ENCODE results near the gene CBLN1.

The CBLN1 gene

GRCh38 chr16:49281480-49281842, at the start of gene CBLN1:
Gene CBLN1 (minus strand): TSS chr16:49281838. CDS start chr16:49281465, 373 bp downstream.
- DNase-seq (ENCODE audit: low read depth) = no peak

- DNase-seq (ENCODE audit: low read depth) = no peak
Measured at GRCh38 chr16:49330562-49331201, 49.0 kb upstream of the CBLN1 start.

GRCh38 chr16:49328325-49328724, 46.7 kb upstream of the CBLN1 start:
- DNase-seq (ENCODE audit: low read depth) = no peak

- no peak for DNase-seq (ENCODE audit: low read depth)
Measured at GRCh38 chr16:49327466-49327865, 45.8 kb upstream of the CBLN1 start.

- no peak for DNase-seq (ENCODE audit: low read depth)
Measured at GRCh38 chr16:49324703-49325102, 43.1 kb upstream of the CBLN1 start.

- no peak for DNase-seq (ENCODE audit: low read depth)
Measured at GRCh38 chr16:49315602-49316001, 34.0 kb upstream of the CBLN1 start.

- no peak for DNase-seq (ENCODE audit: low read depth)
Measured at GRCh38 chr16:49312389-49312985, 30.8 kb upstream of the CBLN1 start.

GRCh38 chr16:49311823-49312222, 30.2 kb upstream of the CBLN1 start:
- no peak for DNase-seq (ENCODE audit: low read depth)

- DNase-seq (ENCODE audit: low read depth) = no peak
Measured at GRCh38 chr16:49307176-49307575, 25.5 kb upstream of the CBLN1 start.

GRCh38 chr16:49305406-49305805, 23.8 kb upstream of the CBLN1 start:
- no peak for DNase-seq (ENCODE audit: low read depth)

- DNase-seq (ENCODE audit: low read depth) = no peak
Measured at GRCh38 chr16:49292413-49292812, 10.8 kb upstream of the CBLN1 start.

GRCh38 chr16:49287572-49287971, 5.9 kb upstream of the CBLN1 start:
- no peak for DNase-seq (ENCODE audit: low read depth)

- DNase-seq (ENCODE audit: low read depth) = no peak
Measured at GRCh38 chr16:49284962-49285361, 3.3 kb upstream of the CBLN1 start.

GRCh38 chr16:49283376-49284049, 1.9 kb upstream of the CBLN1 start:
- no peak for DNase-seq (ENCODE audit: low read depth)

- DNase-seq (ENCODE audit: low read depth) = no peak
Measured at GRCh38 chr16:49282690-49283375, 1.2 kb upstream of the CBLN1 start.

- DNase-seq (ENCODE audit: low read depth) = peak; percentile 22
Measured at GRCh38 chr16:49281843-49282642, 405 bp upstream of the CBLN1 start.

- DNase-seq (ENCODE audit: low read depth) = no peak
Measured at GRCh38 chr16:49280841-49281371, 732 bp downstream of the CBLN1 start.

GRCh38 chr16:49280105-49280741, 1.4 kb downstream of the CBLN1 start:
- DNase-seq (ENCODE audit: low read depth) = no peak

- no peak for DNase-seq (ENCODE audit: low read depth)
Measured at GRCh38 chr16:49278944-49279725, 2.5 kb downstream of the CBLN1 start.

- no peak for DNase-seq (ENCODE audit: low read depth)
Measured at GRCh38 chr16:49278567-49278827, 3.1 kb downstream of the CBLN1 start.

All from stromal cell of bone marrow (primary cell).